Neural progenitor cell (in vitro differentiated cells): ENCODE data around the gene GPR26.

Experiments used
- EZH2 ChIP-seq: fragments of 200-600 bp; sonication (generic); IDR thresholded peaks from 2 replicates; pipeline ENCODE4 v1.6.1; 2017; ENCODE audit warnings: antibody characterized with exemption, mild to moderate bottlenecking, moderate library complexity
- EZH2phosphoT487 ChIP-seq: fragments of 200-600 bp; sonication (generic); IDR thresholded peaks from 2 replicates; pipeline ENCODE4 v1.6.1; 2017; ENCODE audit warnings: antibody characterized with exemption
- TF ChIP-seq, protein P1 (sequence below): fragments of 200-600 bp; sonication (generic); IDR thresholded peaks from 2 replicates; pipeline ENCODE4 v1.5.1; 2017; ENCODE audit warnings: antibody characterized with exemption, mild to moderate bottlenecking

DNA sequence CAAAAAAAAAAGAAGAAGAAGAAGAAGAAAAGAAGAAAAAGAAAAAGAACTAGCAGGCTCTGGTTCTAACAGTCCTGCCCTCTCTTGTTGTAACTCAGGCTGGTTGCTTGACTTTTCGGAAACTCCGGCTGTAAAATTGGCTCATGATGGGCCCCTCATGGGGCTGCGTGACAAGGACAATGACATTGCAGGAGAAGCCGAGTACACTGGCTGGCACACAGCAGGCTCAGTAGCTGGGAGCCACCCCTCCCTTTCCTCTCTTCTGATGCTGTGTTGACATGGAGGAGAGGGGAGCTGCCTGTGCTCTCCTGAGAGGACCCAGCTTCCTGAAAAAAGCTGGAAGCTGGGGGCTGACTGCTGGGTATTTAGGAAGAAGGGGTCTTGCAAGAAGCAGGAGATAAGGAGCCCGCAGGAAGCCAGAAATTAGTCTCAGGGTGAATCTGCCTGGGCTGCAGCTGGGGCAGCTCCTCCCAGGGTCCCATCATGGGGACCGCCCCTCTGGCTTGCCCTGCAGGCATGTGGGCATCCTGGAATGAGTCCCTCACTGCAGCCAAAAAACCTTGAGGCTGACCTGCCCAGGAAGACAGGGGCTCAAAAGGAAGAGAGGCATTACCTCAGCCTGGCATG lies 14.6 kb upstream of the GPR26 start:
- no peak for TF ChIP-seq EZH2phosphoT487
- TF ChIP-seq, protein P1, sequence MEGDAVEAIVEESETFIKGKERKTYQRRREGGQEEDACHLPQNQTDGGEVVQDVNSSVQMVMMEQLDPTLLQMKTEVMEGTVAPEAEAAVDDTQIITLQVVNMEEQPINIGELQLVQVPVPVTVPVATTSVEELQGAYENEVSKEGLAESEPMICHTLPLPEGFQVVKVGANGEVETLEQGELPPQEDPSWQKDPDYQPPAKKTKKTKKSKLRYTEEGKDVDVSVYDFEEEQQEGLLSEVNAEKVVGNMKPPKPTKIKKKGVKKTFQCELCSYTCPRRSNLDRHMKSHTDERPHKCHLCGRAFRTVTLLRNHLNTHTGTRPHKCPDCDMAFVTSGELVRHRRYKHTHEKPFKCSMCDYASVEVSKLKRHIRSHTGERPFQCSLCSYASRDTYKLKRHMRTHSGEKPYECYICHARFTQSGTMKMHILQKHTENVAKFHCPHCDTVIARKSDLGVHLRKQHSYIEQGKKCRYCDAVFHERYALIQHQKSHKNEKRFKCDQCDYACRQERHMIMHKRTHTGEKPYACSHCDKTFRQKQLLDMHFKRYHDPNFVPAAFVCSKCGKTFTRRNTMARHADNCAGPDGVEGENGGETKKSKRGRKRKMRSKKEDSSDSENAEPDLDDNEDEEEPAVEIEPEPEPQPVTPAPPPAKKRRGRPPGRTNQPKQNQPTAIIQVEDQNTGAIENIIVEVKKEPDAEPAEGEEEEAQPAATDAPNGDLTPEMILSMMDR: no peak
- TF ChIP-seq EZH2: no peak
